Stomach (tissue), 9 donors: Measurements from ENCODE around the gene CHST14. TPM values are rescaled to one million over a fixed set of nuclear protein-coding genes. Genes with fewer than 3 reads are reported as not detected.

Experiments used
- DNase-seq, 2 donors: peaks; one replicate each; pipeline versions ENCODE4 v3.0.0 to v3.0.0-alpha.2; 2013 to 2019
- H3K27ac ChIP-seq, 5 donors: fragments of 200-600 bp in 4 of 5; sonication (generic) in 4 of 5; one replicate each; pipeline ENCODE4 v1.5.1; 2013 to 2019; ENCODE audit warnings: mild to moderate bottlenecking in 1 of 5, moderate library complexity in 1 of 5
- H3K27me3 ChIP-seq, 3 donors: fragments of 200-600 bp; sonication (generic); one replicate each; pipeline ENCODE4 v1.5.1; 2017 to 2019; ENCODE audit warnings: mixed run types in 1 of 3
- H3K36me3 ChIP-seq, 4 donors: fragments of 200-600 bp; sonication (generic); 1 replicate in 3 of 4; 2 replicates in 1 of 4; pipeline ENCODE4 v1.5.1; 2016 to 2019
- H3K4me1 ChIP-seq, 4 donors: fragments of 200-600 bp; sonication (generic); one replicate each; pipeline ENCODE4 v1.5.1; 2016 to 2019
- H3K4me3 ChIP-seq, 4 donors: fragments of 200-600 bp; sonication (generic) in 3 of 4; one replicate each; pipeline ENCODE4 v1.5.1; 2016 to 2019; ENCODE audit warnings: mild to moderate bottlenecking in 1 of 4
- H3K9me3 ChIP-seq, 4 donors: fragments of 200-600 bp; sonication (generic); one replicate each; pipeline ENCODE4 v1.5.1; 2016 to 2019
- EP300 ChIP-seq: sonication (generic); formaldehyde crosslinking; IDR thresholded peaks from one replicate; pipeline ENCODE4 v1.6.1; 2017; ENCODE audit warnings: antibody characterized with exemption
- POLR2A ChIP-seq, 4 donors: fragments of 450-650 bp; IDR thresholded peaks; one replicate each; pipeline ENCODE4 v1.6.1; 2016; ENCODE audit warnings: antibody characterized with exemption in 4 of 4, control low read depth in 2 of 4, mild to moderate bottlenecking in 1 of 4, moderate library complexity in 1 of 4
- POLR2AphosphoS5 ChIP-seq, 3 donors: sonication (generic); formaldehyde crosslinking; IDR thresholded peaks; one replicate each; pipeline ENCODE4 v1.6.1; 2016; ENCODE audit warnings: antibody characterized with exemption in 3 of 3
- WGBS, 5 donors: extraction: QIAGEN DNeasy Blood & Tissue Kit in 3 of 5; methylation state at CpG; one replicate each; pipeline versions ENCODE4 v1.1.5 to v1.1.7; 2013 to 2018; 5-methylcytosine and 5-hydroxymethylcytosine counted together
- intact Hi-C: fragments of 100-400 bp; cut with DNase I; formaldehyde crosslinking; loops from one replicate; pipeline ENCODE4 v1.15.1; 2023; ENCODE audit warnings: low total_unique reads
- polyA plus RNA-seq, 3 donors: library from polyadenylated mRNA; stranded (reverse); fragments of 200-250 nt; gene quantifications; one replicate each; pipeline ENCODE4 v1.2.3, GENCODE V29; 2013
- total RNA-seq, 5 donors: library from RNA; depleted of rRNA; stranded (reverse); fragments of >200 nt; gene quantifications; one replicate each; pipeline versions ENCODE4 v1.1.0 to v1.2.3, GENCODE V29; 2014 to 2016
- TF ChIP-seq, protein P1 (sequence below), 7 experiments: fragments of 450-650 bp in 4 of 7; fragments of 200-600 bp in 3 of 7; sonication (generic) in 3 of 7; IDR thresholded peaks; one replicate each; pipeline ENCODE4 v1.5.1; 2016 to 2019; ENCODE audit warnings: antibody characterized with exemption in 7 of 7, control low read depth in 2 of 7, mild to moderate bottlenecking in 1 of 7
- donor health status: healthy with polysubstance abuse.
- donor health status: Bipolar disorder and iron deficiency.
- donor health status: healthy.

CHST14 gene
- total and polyA plus RNA-seq, 8 donors, result 0.92 to 14.6 (median 5.1) TPM

DNA sequence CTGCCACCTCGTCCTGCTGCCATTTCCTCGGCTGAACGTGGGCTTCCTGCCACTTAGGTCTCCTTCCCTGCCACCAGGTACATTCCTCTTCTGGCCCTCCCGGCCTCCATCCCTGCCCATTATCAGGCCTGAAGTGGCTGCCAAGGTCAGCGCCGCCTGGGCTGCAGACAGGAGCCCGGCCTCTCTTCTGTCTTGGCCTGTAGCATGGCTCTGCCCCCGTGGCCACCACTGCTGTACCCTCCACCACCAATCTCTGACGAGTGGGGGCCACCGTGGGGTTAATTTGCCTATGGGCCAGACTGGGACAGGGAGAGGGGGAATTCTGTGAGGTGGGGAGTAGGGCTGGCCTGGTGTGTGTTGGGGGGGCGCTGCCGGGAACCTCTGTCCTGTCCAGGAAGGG is 32.1 kb upstream of the CHST14 start:
- peaks cover 0 to 47% (median 12%) of the 10 kb centered on the region in 3 donors for H3K27me3 ChIP-seq
- peak; percentile 42 to 53 for DNase-seq
- peaks cover 53 to 71% (median 63%) of the 10 kb centered on the region in 4 donors for H3K4me1 ChIP-seq
- WGBS, 5 donors, result 35 to 77% (median 43%) methylated on average over 11 to 12 of the region's 12 CpGs
- intact Hi-C loops, result no loop called here
- H3K27ac ChIP-seq, result peak overlapping the region in 1 of 5 donors; percentile 90
- no peak overlapping the region for H3K4me3 ChIP-seq
- no peaks in the 10 kb centered on the region for H3K9me3 ChIP-seq
- TF ChIP-seq POLR2AphosphoS5 (IDR thresholded peaks at IDR 0.05) (no peak), EP300 (no peak), POLR2A (IDR thresholded peaks at IDR 0.05) (no peak)
- TF ChIP-seq, protein P1, sequence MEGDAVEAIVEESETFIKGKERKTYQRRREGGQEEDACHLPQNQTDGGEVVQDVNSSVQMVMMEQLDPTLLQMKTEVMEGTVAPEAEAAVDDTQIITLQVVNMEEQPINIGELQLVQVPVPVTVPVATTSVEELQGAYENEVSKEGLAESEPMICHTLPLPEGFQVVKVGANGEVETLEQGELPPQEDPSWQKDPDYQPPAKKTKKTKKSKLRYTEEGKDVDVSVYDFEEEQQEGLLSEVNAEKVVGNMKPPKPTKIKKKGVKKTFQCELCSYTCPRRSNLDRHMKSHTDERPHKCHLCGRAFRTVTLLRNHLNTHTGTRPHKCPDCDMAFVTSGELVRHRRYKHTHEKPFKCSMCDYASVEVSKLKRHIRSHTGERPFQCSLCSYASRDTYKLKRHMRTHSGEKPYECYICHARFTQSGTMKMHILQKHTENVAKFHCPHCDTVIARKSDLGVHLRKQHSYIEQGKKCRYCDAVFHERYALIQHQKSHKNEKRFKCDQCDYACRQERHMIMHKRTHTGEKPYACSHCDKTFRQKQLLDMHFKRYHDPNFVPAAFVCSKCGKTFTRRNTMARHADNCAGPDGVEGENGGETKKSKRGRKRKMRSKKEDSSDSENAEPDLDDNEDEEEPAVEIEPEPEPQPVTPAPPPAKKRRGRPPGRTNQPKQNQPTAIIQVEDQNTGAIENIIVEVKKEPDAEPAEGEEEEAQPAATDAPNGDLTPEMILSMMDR (IDR thresholded peaks at IDR 0.05), result no peak
- H3K36me3 ChIP-seq, result no peaks in the 10 kb centered on the region

- Histone ChIP-seq H3K27me3 (peaks cover 0 to 47% (median 12%) of the 10 kb centered on the region in 3 donors), H3K4me3 (peak overlapping the region; percentile 81 to 96 (median 92)), H3K36me3 (no peaks in the 10 kb centered on the region), H3K9me3 (no peaks in the 10 kb centered on the region), H3K4me1 (peaks cover 58 to 79% (median 68%) of the 10 kb centered on the region in 4 donors), H3K27ac (peak overlapping the region; percentile 52 to 90 (median 61))
- peak; percentile 45 to 70 for DNase-seq
- 11 to 13% (median 12%) methylated on average over 14 to 15 of the region's 15 CpGs for WGBS, 5 donors
- TF ChIP-seq POLR2AphosphoS5 (IDR thresholded peaks at IDR 0.05), result no peak
- TF ChIP-seq POLR2A (IDR thresholded peaks at IDR 0.05), result no peak
- TF ChIP-seq, protein P1 (IDR thresholded peaks at IDR 0.05), result no peak
- TF ChIP-seq EP300, result no peak
- intact Hi-C loops, result no loop called here
These were observed 31.3 kb upstream of the CHST14 start for GRCh38 chr15:40439461-40439959.

GRCh38 chr15:40439960-40440742 is 30.6 kb upstream of the CHST14 start:
- Histone ChIP-seq H3K27me3 (peaks cover 0 to 44% (median 12%) of the 10 kb centered on the region in 3 donors), H3K4me3 (peak overlapping the region; percentile 81 to 96 (median 92)), H3K9me3 (no peaks in the 10 kb centered on the region), H3K4me1 (peaks cover 63 to 86% (median 72%) of the 10 kb centered on the region in 4 donors), H3K27ac (peak overlapping the region; percentile 52 to 90 (median 61)), H3K36me3 (no peaks in the 10 kb centered on the region)
- DNase-seq, result peak; percentile 47 to 78
- WGBS, 5 donors, result 0 to 2% (median 1%) methylated on average over 31 to 35 of the region's 35 CpGs
- TF ChIP-seq, protein P1 (IDR thresholded peaks at IDR 0.05), result no peak
- no peak for TF ChIP-seq POLR2A (IDR thresholded peaks at IDR 0.05)
- intact Hi-C loops, result no loop called here

DNA sequence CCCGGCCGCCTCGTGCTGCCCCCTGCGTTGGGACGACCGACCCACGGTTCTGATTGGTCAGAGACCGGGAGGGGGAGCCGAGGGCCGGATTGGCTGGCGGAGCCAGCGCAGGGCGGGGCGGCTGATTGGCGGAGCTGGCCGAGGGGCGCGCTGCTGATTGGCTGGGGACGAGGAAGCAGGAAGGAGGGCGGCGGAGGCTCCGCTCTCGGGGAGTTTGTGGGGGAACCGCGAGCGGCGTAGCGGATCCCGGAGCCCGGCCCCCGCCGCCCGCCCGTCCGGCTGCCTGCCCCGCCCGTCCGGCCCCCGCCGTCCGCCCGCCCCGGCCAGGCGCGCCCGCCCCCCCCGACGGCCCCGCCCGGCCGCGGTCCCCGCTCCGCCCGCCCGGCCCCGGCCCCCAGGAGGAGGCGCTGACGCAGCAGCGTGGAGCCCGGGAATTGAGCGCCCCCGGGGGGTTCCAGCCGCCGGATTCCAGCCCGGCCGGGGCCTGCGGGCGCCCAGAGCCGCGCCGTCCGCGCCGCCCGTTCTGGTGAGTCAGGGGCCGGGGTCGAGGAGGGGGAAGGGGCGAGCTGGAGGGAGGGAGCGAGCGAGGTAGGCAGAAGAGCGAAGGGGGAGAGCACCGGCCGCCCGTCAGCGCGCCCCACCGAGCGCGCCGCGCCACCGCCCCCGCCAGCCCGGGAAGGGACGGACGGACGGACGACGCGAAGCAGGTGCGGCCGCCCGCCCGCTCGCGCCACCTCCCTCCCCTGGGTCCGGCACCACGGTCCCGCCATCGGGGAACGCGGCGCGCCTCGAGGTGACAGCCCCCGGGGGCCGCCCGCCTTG is 29.8 kb upstream of the CHST14 start, which contains the start of gene BAHD1:
TSS of gene BAHD1 (plus strand) at position 211 of the 822 bp plus-strand sequence. CDS start 17,512 bp downstream, outside the sequence.
- Histone ChIP-seq H3K27me3 (peaks cover 0 to 36% (median 7%) of the 10 kb centered on the region in 3 donors), H3K4me3 (peak within 1 kb of the TSS; percentile 81 to 96 (median 92)), H3K36me3 (no peaks in the 10 kb centered on the region), H3K27ac (peak within 1 kb of the TSS; percentile 77 to 90 (median 85)), H3K4me1 (peaks cover 64 to 86% (median 74%) of the 10 kb centered on the region in 4 donors), H3K9me3 (no peaks in the 10 kb centered on the region)
- peak; percentile 96 to 99 for DNase-seq
- TF ChIP-seq POLR2AphosphoS5 (IDR thresholded peaks at IDR 0.05), result peak in 1 of 3 donors; percentile 60
- TF ChIP-seq EP300, result no peak
- 0 to 1% (median 1%) methylated on average over 51 to 119 of the region's 119 CpGs for WGBS, 5 donors
- intact Hi-C loops, result no loop called here
